Activated naive CD8-positive, alpha-beta T cell treated with anti-CD3 and anti-CD28 coated beads, Interleukin-2, amount 10 ng/mL, durations not matched to agents 7 days and 5 days (primary cell): ENCODE data around the gene ZFP1. TPM values are rescaled to one million over a fixed set of nuclear protein-coding genes. Genes with fewer than 3 reads are reported as not detected.

Source experiments
- ATAC-seq: fragments of 150-1000 bp; cut with Tn5 transposase; one replicate; pipeline ENCODE4 v1.10.0; 2021; ENCODE audit warnings: low read depth, moderate library complexity
- POLR2A ChIA-PET: fragments of 350-600 bp; sonication (Branson Sonifier 250); formaldehyde crosslinking; loops from one replicate; lab custom pipeline; 2021; ENCODE audit warnings: antibody characterized with exemption; lab: Charles Lee
- DNase-seq: peaks from one replicate; pipeline ENCODE4 v3.0.0; 2021
- H3K27ac Mint-ChIP-seq: one replicate; pipeline ENCODE4 v1.8.0; 2022; ENCODE audit warnings: mild to moderate bottlenecking, mixed read lengths
- H3K27me3 Mint-ChIP-seq: one replicate; pipeline ENCODE4 v1.8.0; 2022; ENCODE audit warnings: mild to moderate bottlenecking, moderate library complexity, mixed read lengths
- H3K36me3 Mint-ChIP-seq: one replicate; pipeline ENCODE4 v1.8.0; 2021; ENCODE audit warnings: mild to moderate bottlenecking, mixed read lengths
- H3K4me1 Mint-ChIP-seq: one replicate; pipeline ENCODE4 v1.8.0; 2021; ENCODE audit warnings: mixed read lengths
- H3K4me3 Mint-ChIP-seq: one replicate; pipeline ENCODE4 v1.8.0; 2022; ENCODE audit warnings: mild to moderate bottlenecking, moderate library complexity, mixed read lengths
- H3K9me3 Mint-ChIP-seq: one replicate; pipeline ENCODE4 v1.8.0; 2021; ENCODE audit warnings: mixed read lengths
- total RNA-seq, 2 experiments: library from RNA; stranded (reverse); gene quantifications; one replicate each; pipeline ENCODE4 v1.2.3, GENCODE V29; 2021

Gene ZFP1
- total RNA-seq, 2 experiments from 2014 or later = 16.2 to 16.3 TPM

DNA sequence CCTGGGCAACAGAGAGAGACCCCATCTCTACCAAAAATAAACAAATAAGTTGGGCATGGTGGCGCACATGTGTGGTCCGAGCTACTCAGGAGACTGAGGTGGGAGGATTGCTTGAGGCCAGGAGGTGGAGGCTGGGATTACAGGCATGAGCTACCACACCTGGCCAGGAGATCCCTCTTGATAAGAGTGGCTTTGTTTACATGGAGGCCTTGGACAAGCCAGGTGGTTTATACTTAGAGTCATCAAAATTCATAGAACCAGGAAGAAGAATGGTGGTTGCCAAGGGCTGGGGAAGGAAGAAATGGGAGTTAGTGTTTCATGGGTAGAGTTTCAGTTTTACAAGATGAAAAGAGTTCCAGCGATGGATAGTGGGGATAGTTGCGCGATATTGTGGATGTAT lies 8.8 kb upstream of the ZFP1 start:
- no peak overlapping the region for H3K27ac Mint-ChIP-seq
- POLR2A ChIA-PET = no interaction called here
- H3K27me3 Mint-ChIP-seq = no peaks in the 10 kb centered on the region
- peaks cover 2% of the 10 kb centered on the region for H3K9me3 Mint-ChIP-seq
- no peak for ATAC-seq
- DNase-seq = no peak
- peaks cover 5% of the 10 kb centered on the region for H3K4me1 Mint-ChIP-seq
- H3K36me3 Mint-ChIP-seq = no peaks in the 10 kb centered on the region
- H3K4me3 Mint-ChIP-seq = no peak overlapping the region

- Mint-ChIP-seq H3K27me3 (no peaks in the 10 kb centered on the region), H3K9me3 (peaks cover 2% of the 10 kb centered on the region), H3K36me3 (no peaks in the 10 kb centered on the region), H3K4me3 (no peak overlapping the region), H3K4me1 (peaks cover 5% of the 10 kb centered on the region), H3K27ac (no peak overlapping the region)
- DNase-seq = no peak
- POLR2A ChIA-PET = no interaction called here
- ATAC-seq = no peak
Measured at GRCh38 chr16:75143941-75144340, 4.4 kb upstream of the ZFP1 start.

- POLR2A ChIA-PET = no interaction called here
- ATAC-seq (no peak), DNase-seq (no peak)
- H3K36me3 Mint-ChIP-seq = peaks cover 26% of the 10 kb centered on the region
- H3K4me3 Mint-ChIP-seq = peak overlapping the region; percentile 85
- no peak overlapping the region for H3K27ac Mint-ChIP-seq
- peaks cover 16% of the 10 kb centered on the region for H3K4me1 Mint-ChIP-seq
- peaks cover 21% of the 10 kb centered on the region for H3K9me3 Mint-ChIP-seq
- H3K27me3 Mint-ChIP-seq = no peaks in the 10 kb centered on the region
Measured at GRCh38 chr16:75147968-75148310, 385 bp upstream of the ZFP1 start.

DNA sequence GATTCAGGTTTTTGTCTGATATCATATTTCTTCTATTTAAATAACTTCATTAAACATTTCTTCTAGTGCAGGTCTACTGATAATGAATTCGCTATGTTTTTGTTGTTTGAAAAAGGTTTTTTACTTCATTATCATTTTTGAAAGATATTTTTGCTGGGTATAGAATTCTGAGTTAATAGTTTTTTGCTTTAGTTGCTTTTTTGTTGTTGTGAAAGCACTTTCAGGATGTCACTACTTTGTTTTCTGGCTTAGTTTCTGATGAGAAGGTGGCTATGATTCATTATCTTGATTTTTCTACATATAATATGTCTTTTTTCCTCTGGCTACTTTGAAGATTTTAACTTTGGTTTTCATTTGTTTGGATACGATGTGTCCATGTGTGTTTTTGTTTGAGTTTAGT lies 3.5 kb downstream of the ZFP1 start:
- H3K27me3 Mint-ChIP-seq = no peaks in the 10 kb centered on the region
- peaks cover 18% of the 10 kb centered on the region for H3K4me1 Mint-ChIP-seq
- POLR2A ChIA-PET = no interaction called here
- ATAC-seq = no peak
- H3K36me3 Mint-ChIP-seq = peaks cover 56% of the 10 kb centered on the region
- no peak overlapping the region for H3K4me3 Mint-ChIP-seq
- DNase-seq = no peak
- H3K9me3 Mint-ChIP-seq = peaks cover 27% of the 10 kb centered on the region
- H3K27ac Mint-ChIP-seq = no peak overlapping the region

- ATAC-seq (no peak), DNase-seq (no peak)
- peaks cover 27% of the 10 kb centered on the region for H3K9me3 Mint-ChIP-seq
- H3K4me3 Mint-ChIP-seq = no peak overlapping the region
- no peaks in the 10 kb centered on the region for H3K27me3 Mint-ChIP-seq
- no peak overlapping the region for H3K27ac Mint-ChIP-seq
- POLR2A ChIA-PET = no interaction called here
- H3K4me1 Mint-ChIP-seq = peaks cover 14% of the 10 kb centered on the region
- H3K36me3 Mint-ChIP-seq = peaks cover 63% of the 10 kb centered on the region
Measured at GRCh38 chr16:75152635-75153034, 4.3 kb downstream of the ZFP1 start.

GRCh38 chr16:75160386-75160785 lies 12.1 kb downstream of the ZFP1 start:
- ATAC-seq (no peak), DNase-seq (no peak)
- Mint-ChIP-seq H3K36me3 (peaks cover 76% of the 10 kb centered on the region), H3K4me3 (no peak overlapping the region), H3K27me3 (no peaks in the 10 kb centered on the region), H3K27ac (no peak overlapping the region), H3K9me3 (peaks cover 12% of the 10 kb centered on the region), H3K4me1 (no peaks in the 10 kb centered on the region)
- POLR2A ChIA-PET = no interaction called here

DNA sequence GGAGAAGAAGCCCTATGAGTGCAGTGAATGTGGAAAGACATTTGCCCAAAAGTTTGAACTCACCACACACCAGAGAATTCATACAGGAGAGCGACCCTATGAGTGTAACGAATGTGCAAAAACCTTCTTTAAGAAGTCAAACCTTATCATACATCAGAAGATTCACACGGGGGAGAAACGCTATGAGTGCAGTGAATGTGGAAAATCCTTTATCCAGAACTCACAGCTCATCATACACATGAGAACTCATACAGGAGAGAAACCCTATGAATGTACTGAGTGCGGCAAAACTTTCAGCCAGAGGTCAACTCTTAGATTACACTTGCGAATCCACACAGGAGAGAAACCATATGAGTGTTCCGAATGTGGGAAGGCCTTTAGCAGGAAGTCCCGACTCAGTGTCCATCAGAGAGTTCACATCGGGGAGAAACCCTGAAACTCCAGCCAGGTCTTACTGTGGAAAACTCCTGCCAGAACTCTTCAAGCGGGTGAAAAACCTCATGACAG lies 21.6 kb downstream of the ZFP1 start:
- Mint-ChIP-seq H3K27ac (no peak overlapping the region), H3K4me1 (no peaks in the 10 kb centered on the region), H3K4me3 (no peak overlapping the region), H3K36me3 (peaks cover 80% of the 10 kb centered on the region), H3K27me3 (no peaks in the 10 kb centered on the region), H3K9me3 (peaks cover 51% of the 10 kb centered on the region)
- ATAC-seq = no peak
- DNase-seq = no peak
- POLR2A ChIA-PET = no interaction called here

DNA sequence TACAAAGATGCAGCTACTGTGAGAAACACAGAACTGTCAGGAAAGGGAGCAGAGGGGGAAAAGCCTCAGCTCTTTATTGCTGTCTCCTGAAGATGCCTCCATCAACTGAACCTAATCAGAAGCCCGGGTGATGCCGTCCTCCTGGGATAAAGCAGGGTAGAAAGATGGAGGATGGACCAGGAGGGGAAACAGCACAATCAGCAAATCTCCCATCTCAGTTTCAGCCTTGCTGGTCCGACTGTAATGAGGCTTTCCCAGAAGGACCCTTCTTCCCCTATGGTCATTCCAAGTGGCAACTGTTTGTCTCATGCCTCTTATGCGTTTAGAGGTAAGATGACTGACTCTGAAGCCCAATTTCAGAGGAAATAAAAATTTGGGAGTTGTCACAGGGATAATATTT lies 24.3 kb downstream of the ZFP1 start:
- Mint-ChIP-seq H3K27me3 (no peaks in the 10 kb centered on the region), H3K4me3 (no peak overlapping the region), H3K9me3 (peaks cover 54% of the 10 kb centered on the region), H3K4me1 (no peaks in the 10 kb centered on the region), H3K36me3 (peaks cover 59% of the 10 kb centered on the region), H3K27ac (no peak overlapping the region)
- ATAC-seq (no peak), DNase-seq (no peak)
- POLR2A ChIA-PET = no interaction called here

DNA sequence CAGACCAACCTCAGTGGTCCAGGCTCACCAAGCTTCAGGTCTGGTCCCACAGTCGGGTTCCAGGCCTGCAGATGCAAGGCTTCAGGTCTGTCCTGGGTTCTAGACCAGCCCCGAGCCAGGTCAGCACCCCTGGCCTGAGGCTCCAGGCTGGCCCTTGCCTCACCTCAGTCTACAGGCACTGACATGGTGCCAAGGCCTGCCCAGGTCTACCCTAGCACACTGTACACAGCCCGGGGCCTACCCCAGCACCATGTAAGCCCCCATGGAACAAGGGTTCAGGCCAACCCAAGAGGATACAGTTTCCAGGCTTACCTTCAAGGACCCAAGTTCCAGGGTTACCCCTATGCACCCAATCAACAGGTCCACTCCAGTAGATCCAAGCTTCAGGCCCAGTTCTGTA lies 26.8 kb downstream of the ZFP1 start:
- ATAC-seq (no peak), DNase-seq (no peak)
- Mint-ChIP-seq H3K27me3 (no peaks in the 10 kb centered on the region), H3K4me1 (peaks cover 1% of the 10 kb centered on the region), H3K4me3 (no peak overlapping the region), H3K27ac (no peak overlapping the region), H3K36me3 (peaks cover 35% of the 10 kb centered on the region), H3K9me3 (peaks cover 44% of the 10 kb centered on the region)
- POLR2A ChIA-PET = no interaction called here

DNA sequence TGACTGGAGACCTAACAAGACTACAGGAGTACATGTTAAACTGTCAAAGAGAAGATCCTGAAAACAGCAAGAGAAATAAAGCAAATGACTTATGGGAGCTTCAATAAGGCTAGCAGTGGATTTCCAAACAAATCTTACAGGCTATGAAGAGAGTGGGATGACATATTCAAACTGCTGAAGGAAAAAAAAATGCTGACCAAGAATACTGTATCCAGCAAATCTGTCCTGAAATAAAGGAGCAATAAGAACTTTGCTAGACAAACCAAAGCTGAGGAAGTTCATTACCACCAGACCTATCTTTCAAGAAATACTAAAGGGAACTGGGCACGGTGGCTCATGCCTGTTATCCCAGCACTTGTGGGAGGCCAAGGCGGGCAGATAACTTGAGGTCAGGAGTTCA lies 28.6 kb downstream of the ZFP1 start:
- Mint-ChIP-seq H3K4me1 (peaks cover 1% of the 10 kb centered on the region), H3K4me3 (no peak overlapping the region), H3K27me3 (peaks cover 12% of the 10 kb centered on the region), H3K36me3 (peaks cover 18% of the 10 kb centered on the region), H3K9me3 (peaks cover 42% of the 10 kb centered on the region), H3K27ac (no peak overlapping the region)
- DNase-seq = no peak
- ATAC-seq = no peak
- POLR2A ChIA-PET = no interaction called here

GRCh38 chr16:75179208-75179607 lies 30.9 kb downstream of the ZFP1 start:
- Mint-ChIP-seq H3K27ac (no peak overlapping the region), H3K4me1 (peaks cover 1% of the 10 kb centered on the region), H3K4me3 (no peak overlapping the region), H3K9me3 (peaks cover 24% of the 10 kb centered on the region), H3K27me3 (peaks cover 14% of the 10 kb centered on the region), H3K36me3 (peaks cover 3% of the 10 kb centered on the region)
- POLR2A ChIA-PET = no interaction called here
- DNase-seq (no peak), ATAC-seq (no peak)

DNA sequence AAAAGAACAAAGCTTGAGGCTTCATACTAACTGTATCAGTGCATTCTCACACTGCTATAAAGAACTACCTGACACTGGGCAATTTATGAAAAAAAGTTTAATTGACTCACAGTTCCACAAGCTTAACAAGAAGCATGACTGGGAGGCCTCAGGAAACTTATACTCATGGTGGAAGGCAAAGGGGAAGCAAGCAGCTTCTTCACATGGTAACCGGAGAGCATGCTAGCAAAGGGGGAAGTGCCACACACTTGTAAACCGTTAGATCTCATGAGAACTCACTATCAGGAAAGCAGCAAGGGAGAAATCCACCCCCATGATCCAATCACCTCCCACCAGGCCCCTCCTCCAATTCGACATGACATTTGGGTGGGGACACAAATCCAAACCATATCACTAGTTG lies 33.3 kb downstream of the ZFP1 start:
- DNase-seq (no peak), ATAC-seq (no peak)
- POLR2A ChIA-PET = no interaction called here

DNA sequence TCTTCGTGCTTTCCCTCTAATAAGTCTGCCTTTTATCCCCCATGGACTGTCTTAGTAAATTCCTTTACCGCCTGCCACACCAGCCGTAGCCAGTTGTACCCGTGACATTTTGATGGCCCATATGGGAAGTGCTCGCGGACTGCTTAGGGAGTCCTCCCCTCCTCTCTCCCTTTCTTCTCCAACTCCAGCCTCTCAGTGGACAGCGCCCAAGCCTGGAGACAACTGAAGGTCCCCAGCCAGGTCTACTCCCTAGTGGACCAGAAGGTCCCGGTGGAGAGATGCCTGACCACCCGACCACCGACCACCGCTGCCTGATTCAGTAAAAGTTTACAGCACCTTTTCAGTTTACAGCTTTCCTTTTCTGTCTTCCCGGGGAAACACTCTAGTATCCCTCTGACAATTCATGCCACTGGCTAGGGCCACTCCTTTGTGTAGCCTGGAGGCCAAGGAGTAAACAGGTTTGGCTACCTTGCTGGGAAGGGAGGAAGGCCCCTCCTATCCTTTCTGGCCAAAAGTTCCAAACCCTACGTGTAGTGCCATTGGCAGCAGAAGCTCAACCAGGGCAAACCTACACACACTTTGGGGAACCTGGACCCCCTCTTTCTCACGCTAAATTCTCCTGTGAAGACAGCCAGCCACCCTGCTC lies 40.6 kb downstream of the ZFP1 start:
- ATAC-seq (no peak), DNase-seq (no peak)
- H3K4me1 Mint-ChIP-seq = no peaks in the 10 kb centered on the region
- H3K27me3 Mint-ChIP-seq = peaks cover 13% of the 10 kb centered on the region
- POLR2A ChIA-PET = no interaction called here
- H3K27ac Mint-ChIP-seq = no peak overlapping the region
- no peak overlapping the region for H3K4me3 Mint-ChIP-seq
- H3K36me3 Mint-ChIP-seq = no peaks in the 10 kb centered on the region
- H3K9me3 Mint-ChIP-seq = peaks cover 4% of the 10 kb centered on the region

More for the DNA sequence above, 33.3 kb downstream of the ZFP1 start:
- Mint-ChIP-seq H3K36me3 (peaks cover 3% of the 10 kb centered on the region), H3K9me3 (peaks cover 22% of the 10 kb centered on the region), H3K27ac (no peak overlapping the region), H3K4me1 (peaks cover 1% of the 10 kb centered on the region), H3K27me3 (peaks cover 20% of the 10 kb centered on the region), H3K4me3 (no peak overlapping the region)

- no peak for DNase-seq
- peaks cover 13% of the 10 kb centered on the region for H3K27me3 Mint-ChIP-seq
- POLR2A ChIA-PET = no interaction called here
- H3K36me3 Mint-ChIP-seq = no peaks in the 10 kb centered on the region
- ATAC-seq = no peak
- H3K27ac Mint-ChIP-seq = no peak overlapping the region
- peaks cover 3% of the 10 kb centered on the region for H3K9me3 Mint-ChIP-seq
- H3K4me1 Mint-ChIP-seq = no peaks in the 10 kb centered on the region
- no peak overlapping the region for H3K4me3 Mint-ChIP-seq
Measured at GRCh38 chr16:75189638-75190245, 41.4 kb downstream of the ZFP1 start.
